Left lung (tissue), 10 donors: Measurements from ENCODE around the gene IL17REL. TPM values are rescaled to one million over a fixed set of nuclear protein-coding genes. Genes with fewer than 3 reads are reported as not detected.

Experiments
- ATAC-seq: fragments of 200-7000 bp; cut with Tn5 transposase; one replicate; pipeline ENCODE4 v1.9.1; 2020; ENCODE audit warnings: moderate library complexity
- DNase-seq, 4 donors: peaks; one replicate each; pipeline ENCODE4 v3.0.0-alpha.2; 2013 to 2020
- H3K27ac ChIP-seq, 2 donors: fragments of 200-600 bp; sonication (generic) in 1 of 2; one replicate each; pipeline versions ENCODE4 v1.5.0 to v1.8.0; 2020 to 2021
- H3K27me3 ChIP-seq, 2 donors: fragments of 200-600 bp; sonication (generic) in 1 of 2; one replicate each; pipeline versions ENCODE4 v1.5.0 to v1.8.0; 2020 to 2021
- H3K36me3 ChIP-seq, 2 donors: fragments of 200-600 bp; sonication (generic) in 1 of 2; one replicate each; pipeline versions ENCODE4 v1.5.0 to v1.8.0; 2020 to 2021
- H3K4me1 ChIP-seq, 2 donors: fragments of 200-600 bp; one replicate each; pipeline ENCODE4 v1.8.0; 2021
- H3K4me3 ChIP-seq, 2 donors: fragments of 200-600 bp; sonication (generic) in 1 of 2; one replicate each; pipeline versions ENCODE4 v1.5.0 to v1.8.0; 2020 to 2021; ENCODE audit warnings: mild to moderate bottlenecking in 1 of 2
- H3K9me3 ChIP-seq, 2 donors: fragments of 200-600 bp; sonication (generic) in 1 of 2; one replicate each; pipeline versions ENCODE4 v1.5.0 to v1.8.0; 2020 to 2021
- intact Hi-C, 2 donors: fragments of 100-400 bp; cut with DNase I; formaldehyde crosslinking; loops; one replicate each; pipeline versions ENCODE4 v1.11.2 to v1.14.2; 2022
- polyA plus RNA-seq, 6 donors: library from polyadenylated mRNA; unstranded; fragments of 120-200 nt; gene quantifications; one replicate each; pipeline ENCODE4 v1.2.1, GENCODE V29; 2013; ENCODE audit not compliant: insufficient read length in 6 of 6
- total RNA-seq, 2 donors: library from RNA; stranded (reverse); fragmentation: NEBNext Ultra II Directional; extraction: Animal tissue kit (Norgen Biotek cat#: 25700); gene quantifications; one replicate each; pipeline ENCODE4 v1.2.1, GENCODE V29; 2021
- TF ChIP-seq, protein P1 (sequence below), 2 donors: fragments of 200-600 bp; sonication (generic) in 1 of 2; IDR thresholded peaks; one replicate each; pipeline versions ENCODE4 v1.5.0 to v1.8.0; 2021; ENCODE audit warnings: antibody characterized with exemption in 2 of 2
- donor health status: DM: no; HTN: yes; CAD: no.
- donor health status: DM: no; HTN: no; CAD: no.

Gene IL17REL
- total and polyA plus RNA-seq, 8 donors: 0.06 to 0.17 (median 0.07) TPM; not detected in 3

DNA sequence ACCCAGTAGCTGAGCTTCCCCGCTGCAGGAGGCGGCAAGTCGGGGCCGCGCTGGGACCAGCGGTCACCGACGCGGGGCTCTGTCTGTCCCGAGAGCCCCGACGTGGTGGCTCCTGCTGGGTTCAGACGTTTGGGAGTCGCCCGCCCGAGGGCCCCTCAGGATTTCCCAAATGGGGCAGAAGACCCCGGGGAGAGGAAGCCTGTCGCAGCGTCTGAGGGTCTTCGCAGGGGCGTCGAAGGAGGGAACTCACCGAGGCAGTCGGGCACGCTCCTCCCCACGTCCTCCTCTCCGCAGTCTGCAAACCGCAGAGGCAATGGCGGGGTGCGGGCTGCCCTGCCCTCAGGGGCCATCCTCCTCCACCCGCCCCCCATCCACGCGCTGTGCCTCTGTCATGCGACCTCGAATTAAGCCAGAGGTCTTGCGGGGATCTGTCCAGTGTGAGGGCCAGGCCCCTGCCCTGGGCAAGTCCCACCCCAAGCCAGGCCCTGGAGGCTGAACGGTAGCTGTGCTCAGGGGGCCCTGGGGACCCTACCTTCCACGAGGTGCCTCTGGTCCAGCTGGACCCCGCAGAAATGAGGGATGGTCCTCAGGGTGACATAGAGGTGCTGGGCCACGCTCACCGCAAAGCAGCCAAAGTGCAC is 12.5 kb downstream of the IL17REL start:
- peak overlapping the region in 1 of 2 donors; percentile 32 for H3K4me3 ChIP-seq
- peak in 1 of 4 donors; percentile 70 for DNase-seq
- no peaks in the 10 kb centered on the region for H3K9me3 ChIP-seq
- intact Hi-C loops: no loop called here
- no peaks in the 10 kb centered on the region for H3K36me3 ChIP-seq
- H3K27ac ChIP-seq: no peak overlapping the region
- TF ChIP-seq, protein P1, sequence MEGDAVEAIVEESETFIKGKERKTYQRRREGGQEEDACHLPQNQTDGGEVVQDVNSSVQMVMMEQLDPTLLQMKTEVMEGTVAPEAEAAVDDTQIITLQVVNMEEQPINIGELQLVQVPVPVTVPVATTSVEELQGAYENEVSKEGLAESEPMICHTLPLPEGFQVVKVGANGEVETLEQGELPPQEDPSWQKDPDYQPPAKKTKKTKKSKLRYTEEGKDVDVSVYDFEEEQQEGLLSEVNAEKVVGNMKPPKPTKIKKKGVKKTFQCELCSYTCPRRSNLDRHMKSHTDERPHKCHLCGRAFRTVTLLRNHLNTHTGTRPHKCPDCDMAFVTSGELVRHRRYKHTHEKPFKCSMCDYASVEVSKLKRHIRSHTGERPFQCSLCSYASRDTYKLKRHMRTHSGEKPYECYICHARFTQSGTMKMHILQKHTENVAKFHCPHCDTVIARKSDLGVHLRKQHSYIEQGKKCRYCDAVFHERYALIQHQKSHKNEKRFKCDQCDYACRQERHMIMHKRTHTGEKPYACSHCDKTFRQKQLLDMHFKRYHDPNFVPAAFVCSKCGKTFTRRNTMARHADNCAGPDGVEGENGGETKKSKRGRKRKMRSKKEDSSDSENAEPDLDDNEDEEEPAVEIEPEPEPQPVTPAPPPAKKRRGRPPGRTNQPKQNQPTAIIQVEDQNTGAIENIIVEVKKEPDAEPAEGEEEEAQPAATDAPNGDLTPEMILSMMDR (IDR thresholded peaks at IDR 0.05): no peak
- no peak for ATAC-seq
- peaks cover 6 to 11% of the 10 kb centered on the region in 2 donors for H3K27me3 ChIP-seq
- peaks cover 0 to 14% of the 10 kb centered on the region in 2 donors for H3K4me1 ChIP-seq

DNA sequence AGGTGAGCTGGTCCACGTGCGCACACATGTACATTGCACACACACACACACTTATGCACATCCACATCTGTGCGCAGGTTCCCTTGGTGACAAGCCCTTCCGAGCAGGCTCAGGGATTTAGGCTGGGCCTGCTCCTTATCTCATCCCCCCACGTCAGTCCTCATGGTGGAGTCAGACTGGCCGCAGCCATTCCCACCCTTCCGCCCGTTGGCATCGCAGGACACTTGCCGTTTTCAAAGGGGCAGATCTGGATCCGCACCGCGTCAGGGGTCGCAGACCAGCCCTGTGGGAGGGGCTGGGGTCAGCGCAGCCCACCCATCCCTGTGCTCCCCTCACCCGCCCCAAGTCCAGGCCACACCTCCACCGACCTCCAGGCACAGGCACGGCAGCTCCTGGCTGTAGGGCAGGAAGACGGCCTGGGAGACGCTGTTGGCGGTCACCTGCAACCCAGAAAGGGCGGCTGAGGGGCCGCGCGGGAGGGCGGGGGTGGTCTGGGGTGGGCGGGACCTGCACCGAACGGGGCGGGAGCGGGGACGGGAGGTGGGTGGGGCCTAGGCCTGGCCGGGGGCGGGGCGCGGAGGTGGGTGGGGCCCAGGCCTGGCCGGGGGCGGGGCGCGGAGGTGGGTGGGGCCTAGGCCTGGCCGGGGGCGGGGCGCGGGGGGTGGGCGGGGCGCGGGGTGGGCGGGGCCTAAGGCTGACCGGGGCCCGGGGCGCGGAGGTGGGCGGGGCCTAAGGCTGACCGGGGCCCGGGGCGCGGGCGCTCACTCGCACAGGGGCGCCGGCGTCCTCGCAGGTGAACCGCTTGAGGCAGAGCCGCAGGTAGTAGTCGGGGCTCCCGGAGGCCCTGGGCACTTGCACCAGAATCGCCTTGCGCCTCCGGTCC is 13.3 kb downstream of the IL17REL start:
- peaks cover 0 to 14% of the 10 kb centered on the region in 2 donors for H3K4me1 ChIP-seq
- DNase-seq (peak in 2 of 4 donors; percentile 32 to 89), ATAC-seq (peak; percentile 59)
- H3K27ac ChIP-seq: no peak overlapping the region
- peak overlapping the region in 1 of 2 donors; percentile 32 for H3K4me3 ChIP-seq
- no peaks in the 10 kb centered on the region for H3K9me3 ChIP-seq
- peaks cover 6 to 11% of the 10 kb centered on the region in 2 donors for H3K27me3 ChIP-seq
- TF ChIP-seq, protein P1 (IDR thresholded peaks at IDR 0.05): no peak
- no peaks in the 10 kb centered on the region for H3K36me3 ChIP-seq
- intact Hi-C loops: no loop called here

DNA sequence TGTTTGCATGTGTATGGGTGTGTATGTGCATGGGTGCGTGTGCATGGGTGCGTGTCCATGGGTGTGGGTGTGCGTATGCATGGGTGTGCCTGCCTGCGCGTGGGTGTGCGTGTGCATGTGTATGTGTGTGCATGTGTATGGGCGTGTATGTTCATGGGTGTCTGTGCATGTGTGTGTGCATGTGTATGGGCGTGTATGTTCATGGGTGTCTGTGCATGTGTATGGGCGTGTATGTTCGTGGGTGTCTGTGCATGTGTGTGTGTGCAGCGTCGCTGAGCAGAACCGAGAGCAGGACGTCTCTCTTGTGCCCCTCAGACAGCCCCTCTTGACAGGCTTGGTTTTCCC is 13.9 kb downstream of the IL17REL start:
- TF ChIP-seq, protein P1 (IDR thresholded peaks at IDR 0.05): no peak
- no peak for ATAC-seq
- intact Hi-C loops: no loop called here

DNA sequence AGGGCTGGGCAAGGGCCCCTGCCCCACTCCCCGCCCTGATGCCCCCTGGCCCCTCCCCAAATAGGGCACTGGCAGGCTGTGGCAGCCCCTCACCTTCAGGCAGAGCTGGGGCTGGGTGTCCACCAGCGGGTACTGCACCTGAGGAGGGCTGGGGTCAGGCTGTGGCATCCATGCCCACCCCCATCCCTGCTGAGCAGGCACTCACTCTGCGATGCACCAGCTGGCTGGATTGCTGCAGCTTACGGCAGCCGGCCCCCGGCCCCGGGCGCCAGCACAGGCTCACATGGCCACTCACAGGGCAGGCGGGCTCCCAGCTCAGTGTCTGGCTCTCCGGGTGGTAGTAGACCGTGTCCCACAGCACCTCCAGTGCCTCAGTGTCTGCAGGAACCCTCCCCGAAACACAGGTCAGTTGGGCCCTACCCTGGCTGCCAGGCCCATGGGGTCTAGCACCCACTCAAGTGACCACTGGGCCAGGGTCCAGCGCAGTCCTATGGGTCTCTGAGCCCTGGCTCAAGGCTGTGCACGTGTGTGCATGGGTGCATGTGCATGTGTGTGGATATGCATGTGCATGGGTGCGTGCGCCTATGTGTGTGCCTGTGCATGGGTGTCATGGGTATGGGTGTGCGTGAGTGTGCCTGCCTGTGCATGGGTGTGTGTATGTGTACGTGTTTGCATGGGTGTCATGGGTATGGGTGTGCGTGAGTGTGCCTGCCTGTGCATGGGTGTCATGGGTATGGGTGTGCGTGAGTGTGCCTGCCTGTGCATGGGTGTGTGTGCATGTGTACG is 14.4 kb downstream of the IL17REL start:
- DNase-seq: peak in 1 of 4 donors; percentile 69
- H3K4me3 ChIP-seq: no peak overlapping the region
- ATAC-seq: no peak
- no peak overlapping the region for H3K27ac ChIP-seq
- no peaks in the 10 kb centered on the region for H3K9me3 ChIP-seq
- H3K4me1 ChIP-seq: peaks cover 0 to 20% of the 10 kb centered on the region in 2 donors
- peaks cover 6 to 11% of the 10 kb centered on the region in 2 donors for H3K27me3 ChIP-seq
- intact Hi-C loops: no loop called here
- H3K36me3 ChIP-seq: no peaks in the 10 kb centered on the region
- TF ChIP-seq, protein P1 (IDR thresholded peaks at IDR 0.05): no peak

More for the DNA sequence above, 13.9 kb downstream of the IL17REL start:
- H3K9me3 ChIP-seq: no peaks in the 10 kb centered on the region
- H3K4me1 ChIP-seq: peaks cover 0 to 14% of the 10 kb centered on the region in 2 donors
- DNase-seq: no peak
- no peak overlapping the region for H3K4me3 ChIP-seq
- H3K36me3 ChIP-seq: no peaks in the 10 kb centered on the region
- H3K27ac ChIP-seq: no peak overlapping the region
- peaks cover 6 to 11% of the 10 kb centered on the region in 2 donors for H3K27me3 ChIP-seq
